ENCODE results near the gene MTCL3.
A peak's percentile ranks its signal among the peaks of the same experiment; 100 is the strongest.

MTCL3 gene

DNA sequence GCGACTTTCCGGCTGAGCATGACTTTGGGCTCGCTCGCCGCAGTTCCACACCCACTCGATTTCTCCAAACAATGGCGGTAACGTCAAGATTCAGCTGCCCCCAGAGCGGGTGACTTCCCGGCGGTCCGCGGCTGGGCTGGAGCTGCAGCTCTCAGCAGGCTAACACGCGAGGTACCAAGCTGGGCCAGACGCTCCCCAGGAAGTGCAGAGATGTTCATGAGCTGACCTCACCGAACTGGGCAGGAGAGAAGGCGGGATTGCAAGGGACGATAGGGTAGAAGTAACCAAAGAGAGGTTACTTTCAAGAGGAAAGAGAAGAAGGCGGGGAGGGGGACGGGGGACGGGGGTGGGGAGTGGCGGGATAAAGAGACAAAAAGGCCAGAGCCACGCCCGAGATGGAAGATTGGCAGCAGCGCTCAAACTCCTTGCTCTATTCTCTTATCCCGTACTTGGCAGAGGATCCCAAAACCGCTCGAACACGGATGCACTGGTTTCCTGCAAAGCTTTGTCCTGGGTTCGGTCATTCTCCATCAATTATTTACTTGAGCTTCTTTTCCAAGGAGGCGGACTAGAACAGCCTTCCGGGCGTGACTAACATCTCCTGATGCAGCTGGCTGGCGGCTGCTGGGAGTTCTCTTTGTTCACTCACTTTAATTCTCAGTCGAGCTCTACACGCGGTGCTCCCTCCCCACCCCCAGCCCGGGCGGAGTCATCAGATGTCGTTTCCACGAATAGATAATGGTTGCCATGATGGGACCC lies at the start of gene MTCL3:
MTCL3 (minus strand) TSS at position 626 of the 759 bp plus-strand sequence.
- peak; percentile 51 for DNase-seq
- ATAC-seq = no peak

DNA sequence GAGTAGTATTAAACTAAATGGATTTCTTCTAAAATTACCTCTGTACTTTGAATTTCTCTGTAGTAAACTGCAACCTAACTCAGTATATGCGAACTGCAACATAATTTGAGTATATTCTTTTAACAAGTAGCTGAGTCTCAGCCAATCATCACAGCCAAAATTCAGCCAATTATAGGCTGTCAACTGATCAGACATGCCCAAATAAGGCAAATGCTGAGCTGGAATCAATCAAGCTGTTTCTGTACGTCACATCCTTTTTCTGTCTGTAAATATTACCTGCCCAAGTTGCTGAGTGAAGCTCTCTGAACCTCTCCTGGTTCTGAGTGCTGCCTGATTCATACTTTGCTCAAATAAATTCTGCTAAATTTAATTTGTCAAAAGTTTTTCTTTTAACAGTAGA lies 48.3 kb upstream of the MTCL3 start:
- ATAC-seq (no peak), DNase-seq (no peak)

- DNase-seq (no peak), ATAC-seq (no peak)
These were observed 47.5 kb upstream of the MTCL3 start for GRCh38 chr6:127566651-127567050.

DNA sequence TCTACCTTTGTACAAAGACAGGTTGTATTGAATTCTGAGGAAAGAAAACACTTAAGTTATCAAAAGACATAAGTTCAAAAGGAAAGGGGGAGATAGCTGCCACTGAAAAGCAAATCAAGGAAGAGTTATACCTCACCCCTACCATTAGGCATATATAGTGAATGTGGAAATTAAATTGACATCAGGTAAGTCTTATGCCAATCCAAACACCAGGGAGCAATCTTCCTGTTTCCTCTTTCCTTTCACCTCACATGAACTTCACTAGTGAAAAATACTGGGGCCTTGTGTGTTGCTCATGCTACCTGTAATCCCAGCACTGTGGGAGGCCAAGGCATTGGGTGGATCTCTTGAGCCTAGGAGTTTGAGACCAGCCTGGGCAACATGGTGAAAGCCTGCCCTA lies 47.0 kb upstream of the MTCL3 start:
- DNase-seq (no peak), ATAC-seq (no peak)

DNA sequence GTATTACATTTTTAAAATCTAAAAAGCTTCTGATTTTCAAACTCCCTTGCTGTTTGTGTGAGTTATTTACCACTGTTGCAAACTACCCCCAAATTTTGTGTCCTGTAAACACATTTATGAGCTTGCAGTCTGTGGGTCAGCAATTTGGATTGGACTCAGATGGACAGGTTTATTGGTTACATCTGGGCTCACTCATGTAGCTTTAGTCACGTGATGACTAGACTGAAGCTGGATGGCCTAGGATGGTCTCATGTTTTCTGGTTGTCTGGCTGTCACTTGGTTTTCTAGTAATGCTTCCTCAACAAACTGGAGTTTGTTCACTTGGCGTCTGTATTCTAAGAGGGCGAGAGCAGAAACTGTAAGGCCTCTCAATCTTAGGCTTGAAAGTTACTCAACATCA lies 45.6 kb upstream of the MTCL3 start:
- no peak for ATAC-seq
- DNase-seq = no peak

DNA sequence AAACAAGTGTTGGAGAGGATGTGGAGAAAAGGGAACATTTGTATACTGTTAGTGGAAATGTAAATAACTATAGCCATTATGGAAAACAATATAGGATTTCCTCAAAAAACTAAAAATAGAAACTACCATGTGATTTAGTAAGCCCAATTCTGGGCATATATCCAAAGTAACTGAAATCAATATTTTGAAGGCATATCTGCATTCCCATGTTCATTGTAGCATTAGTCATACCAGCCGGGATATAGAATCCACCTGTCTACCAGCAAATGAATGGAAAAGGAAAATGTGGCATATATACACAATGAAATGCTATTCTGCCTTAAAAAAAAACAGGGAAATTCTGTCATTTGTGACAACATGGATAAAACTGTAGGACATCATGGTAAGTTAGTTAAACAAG lies 42.5 kb upstream of the MTCL3 start:
- DNase-seq (no peak), ATAC-seq (no peak)

DNA sequence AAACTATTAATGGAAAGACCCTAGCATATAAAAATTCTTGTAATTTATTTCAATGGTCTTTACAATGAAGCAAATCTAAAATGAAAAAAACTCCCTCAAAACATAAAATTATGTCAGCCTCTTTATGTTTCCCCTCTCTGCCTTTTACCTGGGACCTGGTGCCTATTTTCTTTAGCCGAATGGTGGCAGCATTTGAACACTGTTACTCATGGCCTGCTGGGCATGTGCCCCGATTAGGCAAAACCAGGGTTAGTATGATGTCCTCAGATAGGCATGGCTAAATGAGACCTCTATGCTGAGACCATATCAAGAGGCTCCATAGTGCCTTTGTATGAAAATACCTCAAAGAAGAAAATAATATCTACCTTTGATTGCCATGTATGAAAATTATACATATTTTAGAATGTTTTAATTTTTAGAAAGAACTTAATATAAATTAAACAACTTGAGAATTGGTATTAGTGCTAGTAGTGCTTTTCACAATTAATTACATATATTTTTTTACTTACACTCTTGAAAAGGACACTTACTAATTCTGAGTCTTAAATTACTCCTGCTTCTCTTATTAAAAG lies 35.4 kb upstream of the MTCL3 start:
- ATAC-seq (no peak), DNase-seq (peak; percentile 11)

GRCh38 chr6:127550403-127550802 lies 31.3 kb upstream of the MTCL3 start:
- DNase-seq (no peak), ATAC-seq (no peak)

DNA sequence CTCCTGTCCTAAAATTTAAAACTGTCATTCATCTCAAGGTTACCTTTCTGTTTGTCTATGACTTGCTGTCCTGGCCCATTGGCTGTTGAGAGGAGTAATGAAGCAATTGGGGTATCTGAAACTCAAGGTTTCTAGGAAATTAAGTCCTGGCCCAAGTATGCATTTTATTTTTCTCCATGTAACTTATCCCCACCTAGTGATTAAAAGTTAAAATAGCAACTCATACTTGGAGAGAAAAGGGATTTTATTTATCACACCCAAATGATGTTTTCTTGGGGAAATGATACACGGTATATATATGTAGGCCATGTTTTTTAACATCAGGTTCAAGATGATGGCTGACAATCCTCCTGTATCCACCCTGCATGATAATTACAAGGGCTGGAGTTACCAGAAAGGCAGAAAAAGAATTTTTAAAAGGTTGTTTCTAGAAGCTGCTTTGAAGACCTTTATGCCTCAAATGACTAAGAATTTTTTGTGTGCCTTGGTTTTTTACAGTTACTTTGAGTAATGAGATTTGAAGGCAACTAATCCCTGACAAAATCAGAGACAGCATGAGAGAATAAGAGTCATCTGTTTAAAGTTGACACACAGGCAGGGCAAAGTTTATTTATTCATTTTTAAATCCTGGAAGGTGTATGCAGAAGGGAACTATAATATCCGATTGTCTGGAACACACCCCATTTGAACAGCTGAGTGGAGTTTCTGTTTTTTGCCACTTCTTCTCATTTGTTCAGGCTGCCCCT lies 28.9 kb upstream of the MTCL3 start:
- no peak for DNase-seq
- ATAC-seq = no peak

DNA sequence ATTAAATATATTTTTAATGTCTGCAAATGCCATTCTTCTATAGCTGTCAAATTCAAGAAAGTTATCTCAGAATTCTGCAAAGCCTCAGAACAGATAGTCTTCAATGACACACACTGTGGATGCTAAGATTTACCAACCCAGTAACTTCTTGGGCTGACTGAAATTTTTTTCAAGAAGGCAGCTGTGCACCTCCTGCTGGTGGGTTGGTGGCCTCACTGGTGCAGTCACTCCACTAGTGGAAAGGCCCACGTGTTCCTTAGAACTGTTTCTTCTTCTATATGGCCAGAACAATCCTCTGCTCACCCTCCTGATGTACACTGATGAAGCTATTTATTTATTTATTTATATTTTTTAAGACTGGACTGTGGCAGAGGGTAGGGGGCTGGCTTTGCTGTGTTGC lies 28.1 kb upstream of the MTCL3 start:
- peak; percentile 32 for ATAC-seq
- no peak for DNase-seq

- ATAC-seq = no peak
- no peak for DNase-seq
These were observed 20.1 kb upstream of the MTCL3 start for GRCh38 chr6:127539272-127539671.

DNA sequence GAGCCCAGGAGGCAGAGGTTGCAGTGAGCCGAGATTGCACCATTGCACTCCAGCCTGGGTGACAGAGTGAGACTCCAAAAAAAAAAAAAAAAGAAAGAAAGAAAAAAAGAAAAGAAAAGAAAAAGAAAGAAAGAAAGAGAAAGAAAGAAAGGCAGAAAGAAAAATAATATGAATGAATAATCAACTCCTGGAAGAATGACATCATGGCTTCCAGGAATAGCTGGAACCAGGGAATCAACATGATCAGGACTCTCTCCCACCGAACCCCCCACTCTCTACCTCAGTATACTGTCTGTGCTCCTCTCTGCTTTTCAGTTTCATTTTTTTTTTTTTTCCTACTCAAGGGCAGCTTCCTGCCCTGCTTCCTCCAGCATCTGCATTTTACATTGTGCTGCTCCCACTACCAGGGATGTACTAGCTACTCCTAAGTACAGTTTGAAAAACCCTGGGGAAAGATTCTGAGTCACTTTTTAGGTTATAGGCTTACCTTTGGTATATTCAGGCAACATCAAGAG lies 19.7 kb upstream of the MTCL3 start:
- no peak for ATAC-seq
- DNase-seq = no peak

DNA sequence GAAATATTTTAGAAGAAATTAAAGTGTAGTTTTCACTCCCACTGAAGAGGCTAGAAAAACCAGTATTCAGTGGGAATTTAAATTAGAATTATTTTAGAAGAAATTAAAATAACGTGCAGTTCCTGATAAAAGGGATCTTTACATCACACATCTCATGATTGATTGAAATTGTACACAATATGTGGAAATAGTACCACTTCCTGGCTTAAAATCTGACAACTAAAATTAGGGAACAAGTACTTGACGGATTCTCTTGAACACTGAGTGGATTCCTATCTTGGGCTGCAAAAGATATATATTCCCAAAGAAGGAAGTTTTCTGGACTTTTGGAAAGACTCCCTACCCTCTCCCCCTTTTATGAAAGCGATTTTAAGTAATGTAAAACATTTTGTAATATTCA lies 14.6 kb upstream of the MTCL3 start:
- DNase-seq (no peak), ATAC-seq (no peak)

GRCh38 chr6:127533011-127533410 lies 13.9 kb upstream of the MTCL3 start:
- ATAC-seq (no peak), DNase-seq (no peak)

DNA sequence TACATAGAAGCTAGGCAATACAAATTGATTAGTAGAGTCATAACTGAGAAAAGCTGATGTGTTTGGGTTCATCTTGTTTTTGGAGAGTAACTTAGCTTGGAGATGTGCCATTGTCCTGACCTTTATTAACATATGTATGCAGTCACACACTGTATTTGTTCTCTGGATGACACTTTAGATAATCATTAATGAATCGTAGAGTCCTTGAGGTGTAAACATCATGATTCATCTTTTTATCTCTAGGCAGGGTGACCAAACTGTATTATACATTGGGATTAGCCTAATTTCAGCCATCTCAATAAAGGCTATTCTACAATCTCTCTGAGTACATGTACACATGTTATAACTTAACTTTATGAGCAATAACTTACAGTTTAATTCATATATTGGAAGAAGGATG lies 3.6 kb upstream of the MTCL3 start:
- DNase-seq = no peak
- ATAC-seq = no peak

DNA sequence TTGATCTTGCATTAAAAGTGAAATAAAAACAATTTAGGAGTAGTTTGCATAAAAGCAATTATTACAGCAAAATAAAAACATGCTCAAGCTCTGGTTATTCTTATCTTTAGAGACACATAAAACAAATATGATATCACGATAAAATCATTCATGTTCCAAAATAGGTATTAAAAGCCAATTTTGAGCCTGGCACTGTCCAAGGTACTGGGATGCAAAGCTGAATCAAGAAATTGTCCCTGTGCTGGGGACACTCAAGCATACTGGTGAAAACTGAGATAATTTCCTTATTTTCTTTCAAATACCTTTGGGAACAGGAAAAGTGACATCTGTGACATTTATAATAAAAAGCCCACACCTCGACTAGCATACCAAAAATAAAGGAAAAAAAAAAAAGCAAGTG lies 931 bp upstream of the MTCL3 start:
- ATAC-seq (no peak), DNase-seq (no peak)

DNA sequence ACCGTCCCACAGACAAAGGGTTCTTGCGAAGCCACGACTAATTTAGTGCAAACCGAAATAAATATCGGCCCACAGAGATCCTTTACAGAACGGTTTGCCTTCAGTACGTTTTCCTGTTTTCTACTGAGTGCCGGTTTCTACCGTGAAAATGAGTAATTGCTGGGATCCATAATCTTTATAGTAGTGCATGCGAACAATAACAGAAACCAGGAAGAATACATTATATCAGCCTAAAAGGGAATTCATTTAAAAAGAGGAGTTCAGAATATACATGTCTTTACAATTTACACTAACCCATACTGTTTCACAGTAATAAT lies 292 bp upstream of the MTCL3 start:
- ATAC-seq (no peak), DNase-seq (no peak)

DNA sequence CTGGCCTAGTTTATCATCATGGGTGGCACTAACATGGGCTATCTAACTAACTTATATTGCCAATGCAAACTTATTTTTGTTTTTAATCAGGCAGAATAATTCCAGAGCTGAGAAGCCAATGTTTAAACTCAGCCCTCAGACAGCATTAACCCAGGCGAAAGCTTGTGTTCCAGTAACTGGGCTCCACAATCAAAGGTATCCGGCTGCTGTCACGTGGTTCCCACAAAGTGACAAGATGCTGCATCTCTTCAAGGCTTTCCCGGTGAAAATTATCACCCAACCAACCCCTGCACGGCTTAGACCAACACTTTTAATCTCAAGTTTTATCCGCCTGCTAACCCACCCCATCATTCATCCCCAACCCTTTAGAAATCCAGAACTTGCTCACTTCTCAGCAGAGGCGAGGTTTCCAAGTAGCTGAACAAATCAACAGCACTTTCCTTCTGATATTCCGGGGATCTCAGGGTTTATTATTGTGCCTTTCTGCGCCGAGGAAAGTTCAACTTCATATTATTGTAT lies 885 bp downstream of the MTCL3 start:
- DNase-seq (no peak), ATAC-seq (no peak)

DNA sequence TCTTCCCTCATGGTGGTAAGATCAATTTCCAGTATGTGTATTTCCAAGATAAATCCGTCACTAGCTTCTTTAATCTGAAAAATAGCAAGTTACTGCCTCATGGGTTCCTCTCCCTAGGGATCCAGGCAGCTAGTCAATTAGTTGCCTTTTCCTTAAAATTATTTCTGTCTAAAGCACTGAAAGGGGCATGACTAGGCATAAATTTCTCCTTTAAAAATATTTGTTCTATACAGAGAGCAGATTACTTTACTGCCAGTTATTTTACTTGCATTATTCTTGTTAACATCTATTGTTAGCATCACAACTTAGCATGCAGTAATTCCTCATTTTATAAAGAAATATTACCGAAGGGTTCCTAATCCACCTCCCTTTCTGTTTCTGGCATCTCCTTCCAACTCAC lies 1.4 kb downstream of the MTCL3 start:
- no peak for DNase-seq
- ATAC-seq = no peak

DNA sequence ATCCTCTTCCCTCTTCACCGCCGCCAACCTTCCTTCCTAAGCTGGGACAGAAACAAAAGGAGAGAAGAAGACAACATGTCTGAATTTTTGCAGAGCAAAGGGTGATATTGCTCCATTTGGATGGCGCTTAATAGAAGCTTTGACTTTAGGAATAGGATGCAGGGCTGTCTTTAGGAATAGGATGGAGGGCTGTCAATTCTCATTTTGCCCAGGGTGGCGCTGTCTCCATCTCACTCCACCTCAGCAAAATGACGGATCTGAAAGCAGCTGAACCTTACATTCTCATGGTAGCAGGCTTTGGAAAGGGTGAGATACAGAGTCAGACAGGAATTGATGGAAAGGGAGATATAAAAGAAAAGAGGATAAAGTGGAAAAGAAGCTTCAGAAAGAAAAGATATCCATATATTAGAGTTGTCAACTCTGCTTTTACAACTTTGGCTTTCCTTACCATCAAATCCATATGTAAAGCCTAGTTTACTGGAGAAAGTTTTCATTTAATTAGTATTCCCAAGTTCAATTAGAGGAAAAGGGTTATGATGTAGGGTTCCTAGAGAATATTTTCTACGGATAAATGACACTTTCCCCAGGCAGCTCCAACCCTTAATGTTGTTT lies 2.4 kb downstream of the MTCL3 start:
- DNase-seq = peak; percentile 58
- peak; percentile 47 for ATAC-seq

GRCh38 chr6:127515794-127516661 lies 3.1 kb downstream of the MTCL3 start:
- ATAC-seq (peak; percentile 73), DNase-seq (peak; percentile 72)

All from stimulated activated naive CD8-positive, alpha-beta T cell treated with anti-CD3 and anti-CD28 coated beads, Interleukin-15, Interleukin-2, amounts not matched to agents 100 U/mL and 50 U/mL, for 24 hours (primary cell).